ENCODE data around the gene KCNAB1. TPM values are rescaled to one million over a fixed set of nuclear protein-coding genes. Genes with fewer than 3 reads are reported as not detected.

Gene KCNAB1
- total and polyA plus RNA-seq, 10 of the 15 experiments (the other 5 are each of a cell fraction or from before 2014, with no cell fraction given) = 0.11 to 0.69 (median 0.43) TPM; not detected in 6

DNA sequence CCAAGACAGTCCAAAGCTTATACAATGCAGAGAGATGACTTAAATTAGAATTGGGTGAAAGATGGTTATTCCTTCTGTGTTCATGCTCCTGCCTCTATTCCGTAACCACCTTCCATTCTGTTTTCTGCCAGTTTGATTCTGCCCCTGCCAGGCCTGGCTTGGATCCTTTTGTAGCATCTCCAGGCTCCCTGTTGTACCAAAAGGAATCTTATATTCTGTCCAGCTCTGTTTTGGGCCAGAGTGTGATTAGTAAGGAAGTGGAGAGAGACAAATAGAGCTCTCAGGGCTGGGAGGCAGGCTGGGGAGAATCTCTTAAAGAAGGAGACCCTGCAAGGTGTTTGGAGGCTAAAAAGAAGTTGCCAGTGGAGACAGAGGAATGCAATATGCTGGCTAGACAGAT is 63.8 kb downstream of the KCNAB1 start:
- H4K20me1 ChIP-seq (ENCODE audit: control insufficient read depth, insufficient read depth) = no peaks in the 10 kb centered on the region
- SMC1A ChIA-PET (ENCODE audit: uncharacterized antibody, unreplicated experiment) = no interaction called here
- BruUV-seq (replicated peaks) = no TSS peak

More for the DNA sequence above, 63.8 kb downstream of the KCNAB1 start:
- in situ Hi-C loops (cut with MboI) = no loop called here
- no peak overlapping the region for H3K9ac ChIP-seq (ENCODE audit: control insufficient read depth, insufficient read depth, low read length)
- no peak overlapping the region for H3K4me3 ChIP-seq
- no peak overlapping the region for H3K4me2 ChIP-seq (ENCODE audit: control insufficient read depth, insufficient read depth)
- POLR2A ChIA-PET = no interaction called here
- H3K27me3 ChIP-seq (replicated peaks in 1 of 2; ENCODE audit: control insufficient read depth in 2 of 2, insufficient read depth in 2 of 2, low read length in 1 of 2) = peaks cover 0 to 3% of the 10 kb centered on the region in 2 experiments; a peak in 2 of 4 replicates
- no peaks in the 10 kb centered on the region for H3K36me3 ChIP-seq (ENCODE audit: control insufficient read depth in 2 of 2, insufficient read depth in 2 of 2, low read length in 1 of 2)
- H3K4me1 ChIP-seq (ENCODE audit: control insufficient read depth, insufficient read depth, low read length) = no peaks in the 10 kb centered on the region
- FAIRE-seq (no peak), ATAC-seq (no peak), DNase-seq (ENCODE audit: low read depth, low spot score) (no peak)
- RAD21 ChIA-PET (ENCODE audit: unreplicated experiment) = no interaction called here
- intact Hi-C loops (cut with micrococcal nuclease; ENCODE audit: unreplicated experiment) = no loop called here
- no peak overlapping the region for H3K27ac ChIP-seq (ENCODE audit: control insufficient read depth, insufficient read depth)
- H3K9me3 ChIP-seq (replicated peaks; ENCODE audit: control insufficient read depth, insufficient read depth, low read length) = no peaks in the 10 kb centered on the region
- TF ChIP-seq, protein P1, sequence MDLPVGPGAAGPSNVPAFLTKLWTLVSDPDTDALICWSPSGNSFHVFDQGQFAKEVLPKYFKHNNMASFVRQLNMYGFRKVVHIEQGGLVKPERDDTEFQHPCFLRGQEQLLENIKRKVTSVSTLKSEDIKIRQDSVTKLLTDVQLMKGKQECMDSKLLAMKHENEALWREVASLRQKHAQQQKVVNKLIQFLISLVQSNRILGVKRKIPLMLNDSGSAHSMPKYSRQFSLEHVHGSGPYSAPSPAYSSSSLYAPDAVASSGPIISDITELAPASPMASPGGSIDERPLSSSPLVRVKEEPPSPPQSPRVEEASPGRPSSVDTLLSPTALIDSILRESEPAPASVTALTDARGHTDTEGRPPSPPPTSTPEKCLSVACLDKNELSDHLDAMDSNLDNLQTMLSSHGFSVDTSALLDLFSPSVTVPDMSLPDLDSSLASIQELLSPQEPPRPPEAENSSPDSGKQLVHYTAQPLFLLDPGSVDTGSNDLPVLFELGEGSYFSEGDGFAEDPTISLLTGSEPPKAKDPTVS (IDR thresholded peaks at IDR 0.05; ENCODE audit: low read depth, low read length) = no peak
- TF ChIP-seq BACH1 (IDR thresholded peaks at IDR 0.05; ENCODE audit: borderline replicate concordance) = no peak
- TF ChIP-seq, protein P2, sequence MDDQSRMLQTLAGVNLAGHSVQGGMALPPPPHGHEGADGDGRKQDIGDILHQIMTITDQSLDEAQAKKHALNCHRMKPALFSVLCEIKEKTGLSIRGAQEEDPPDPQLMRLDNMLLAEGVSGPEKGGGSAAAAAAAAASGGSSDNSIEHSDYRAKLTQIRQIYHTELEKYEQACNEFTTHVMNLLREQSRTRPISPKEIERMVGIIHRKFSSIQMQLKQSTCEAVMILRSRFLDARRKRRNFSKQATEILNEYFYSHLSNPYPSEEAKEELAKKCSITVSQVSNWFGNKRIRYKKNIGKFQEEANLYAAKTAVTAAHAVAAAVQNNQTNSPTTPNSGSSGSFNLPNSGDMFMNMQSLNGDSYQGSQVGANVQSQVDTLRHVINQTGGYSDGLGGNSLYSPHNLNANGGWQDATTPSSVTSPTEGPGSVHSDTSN (IDR thresholded peaks at IDR 0.05; ENCODE audit: insufficient replicate concordance, low read depth, low read length) = no peak
- TF ChIP-seq, protein P3, sequence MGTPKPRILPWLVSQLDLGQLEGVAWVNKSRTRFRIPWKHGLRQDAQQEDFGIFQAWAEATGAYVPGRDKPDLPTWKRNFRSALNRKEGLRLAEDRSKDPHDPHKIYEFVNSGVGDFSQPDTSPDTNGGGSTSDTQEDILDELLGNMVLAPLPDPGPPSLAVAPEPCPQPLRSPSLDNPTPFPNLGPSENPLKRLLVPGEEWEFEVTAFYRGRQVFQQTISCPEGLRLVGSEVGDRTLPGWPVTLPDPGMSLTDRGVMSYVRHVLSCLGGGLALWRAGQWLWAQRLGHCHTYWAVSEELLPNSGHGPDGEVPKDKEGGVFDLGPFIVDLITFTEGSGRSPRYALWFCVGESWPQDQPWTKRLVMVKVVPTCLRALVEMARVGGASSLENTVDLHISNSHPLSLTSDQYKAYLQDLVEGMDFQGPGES (IDR thresholded peaks at IDR 0.05) = no peak
- TF ChIP-seq YBX1 (IDR thresholded peaks at IDR 0.05) = no peak
- TF ChIP-seq PML (IDR thresholded peaks at IDR 0.05; ENCODE audit: low read length) = no peak
- TF ChIP-seq SUZ12 (IDR thresholded peaks at IDR 0.05; ENCODE audit: unreplicated experiment) = no peak
- no peak for TF ChIP-seq ESRRA (IDR thresholded peaks at IDR 0.05; ENCODE audit: low read length)
- no peak overlapping the region for H2AFZ ChIP-seq (ENCODE audit: control insufficient read depth, low read depth, low read length)
- CTCF ChIA-PET = interaction anchor here (1.0 kb wide), 1 partner anchor 222 kb away, joined by 4 read pairs; no protein-coding TSS in a partner anchor
- no peaks in the 10 kb centered on the region for H3K79me2 ChIP-seq (ENCODE audit: control insufficient read depth, insufficient read depth, low read length)
- WGBS (ENCODE audit: insufficient coverage, insufficient replicate concordance, low lambda C conversion rate, missing lambda C conversion rate) = 90% methylated on average over 1 of the region's 1 CpG
